OCI-LY7 (cell line): ENCODE data around the gene RAB9B.

ENCODE experiments used
- EZH2phosphoT487 ChIP-seq: fragments of 200-600 bp; sonication (generic); IDR thresholded peaks from 2 replicates; pipeline ENCODE4 v1.6.1; 2018; ENCODE audit warnings: low read depth, borderline replicate concordance, mild to moderate bottlenecking, mixed run types, antibody characterized with exemption, low read length, moderate library complexity, mixed read lengths
- TF ChIP-seq, protein P1 (sequence below): fragments of 200-600 bp; sonication (generic); conservative IDR thresholded peaks from 2 replicates; pipeline ENCODE4 v1.5.1; 2014; ENCODE audit warnings: mild to moderate bottlenecking, antibody characterized with exemption, low read length, moderate library complexity, mixed read lengths

DNA sequence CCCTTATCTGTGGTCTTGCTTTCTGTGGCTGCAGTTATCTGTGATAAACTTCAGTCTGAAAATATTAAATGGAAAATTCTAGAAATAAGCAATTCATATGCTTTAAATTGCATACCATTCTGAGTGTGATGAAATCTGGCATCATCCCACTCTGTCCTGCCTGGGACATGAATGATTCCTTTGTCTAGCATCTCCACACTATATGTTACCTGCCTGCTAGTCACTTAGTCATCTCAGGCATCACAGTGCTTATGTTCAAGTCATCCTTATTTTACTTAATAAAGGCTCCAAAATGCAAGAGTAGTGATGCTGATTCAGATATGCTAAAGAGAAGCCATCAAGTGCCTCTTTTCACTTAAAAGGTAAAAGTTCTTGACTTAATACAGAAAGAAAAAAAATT lies 14.3 kb upstream of the RAB9B start:
- TF ChIP-seq, protein P1, sequence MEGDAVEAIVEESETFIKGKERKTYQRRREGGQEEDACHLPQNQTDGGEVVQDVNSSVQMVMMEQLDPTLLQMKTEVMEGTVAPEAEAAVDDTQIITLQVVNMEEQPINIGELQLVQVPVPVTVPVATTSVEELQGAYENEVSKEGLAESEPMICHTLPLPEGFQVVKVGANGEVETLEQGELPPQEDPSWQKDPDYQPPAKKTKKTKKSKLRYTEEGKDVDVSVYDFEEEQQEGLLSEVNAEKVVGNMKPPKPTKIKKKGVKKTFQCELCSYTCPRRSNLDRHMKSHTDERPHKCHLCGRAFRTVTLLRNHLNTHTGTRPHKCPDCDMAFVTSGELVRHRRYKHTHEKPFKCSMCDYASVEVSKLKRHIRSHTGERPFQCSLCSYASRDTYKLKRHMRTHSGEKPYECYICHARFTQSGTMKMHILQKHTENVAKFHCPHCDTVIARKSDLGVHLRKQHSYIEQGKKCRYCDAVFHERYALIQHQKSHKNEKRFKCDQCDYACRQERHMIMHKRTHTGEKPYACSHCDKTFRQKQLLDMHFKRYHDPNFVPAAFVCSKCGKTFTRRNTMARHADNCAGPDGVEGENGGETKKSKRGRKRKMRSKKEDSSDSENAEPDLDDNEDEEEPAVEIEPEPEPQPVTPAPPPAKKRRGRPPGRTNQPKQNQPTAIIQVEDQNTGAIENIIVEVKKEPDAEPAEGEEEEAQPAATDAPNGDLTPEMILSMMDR: no peak
- TF ChIP-seq EZH2phosphoT487: no peak
